Neural crest cell (in vitro differentiated cells): ENCODE data around the gene FECH. TPM values are rescaled to one million over a fixed set of nuclear protein-coding genes. Genes with fewer than 3 reads are reported as not detected.

Experiments
- DNase-seq: peaks from one replicate; pipeline ENCODE4 v3.0.0; 2021; ENCODE audit warnings: low read depth, mixed read lengths, low spot score
- H3K27ac Mint-ChIP-seq: one replicate; pipeline ENCODE4 v1.8.0; 2021; ENCODE audit warnings: mild to moderate bottlenecking, mixed read lengths; ENCODE audit not compliant: unreplicated experiment
- H3K27me3 Mint-ChIP-seq: 2 replicates; pipeline ENCODE4 v1.8.0; 2021; ENCODE audit warnings: low read depth, mild to moderate bottlenecking, mixed read lengths
- H3K36me3 Mint-ChIP-seq: 2 replicates; pipeline ENCODE4 v1.8.0; 2021; ENCODE audit warnings: low read depth, mild to moderate bottlenecking, mixed read lengths
- H3K4me1 Mint-ChIP-seq: 2 replicates; pipeline ENCODE4 v1.8.0; 2021; ENCODE audit warnings: mixed read lengths
- H3K4me3 Mint-ChIP-seq: one replicate; pipeline ENCODE4 v1.8.0; 2021; ENCODE audit warnings: mild to moderate bottlenecking, mixed read lengths
- H3K9me3 Mint-ChIP-seq: 2 replicates; pipeline ENCODE4 v1.8.0; 2021; ENCODE audit warnings: mixed read lengths
- total RNA-seq: library from RNA; stranded (reverse); gene quantifications from 2 replicates; pipeline ENCODE4 v1.2.1, GENCODE V29; 2021
- TF ChIP-seq, protein P1 (sequence below): fragments of 200-600 bp; sonication (generic); conservative IDR thresholded peaks from 2 replicates; pipeline ENCODE4 v1.5.0; 2021; ENCODE audit warnings: antibody characterized with exemption, mild to moderate bottlenecking

The FECH gene
- total RNA-seq, 1 donor from 2014 or later, result 16.9 TPM

- Mint-ChIP-seq H3K27me3 (peaks cover 4% of the 10 kb centered on the region), H3K9me3 (peaks cover 2% of the 10 kb centered on the region), H3K4me1 (no peaks in the 10 kb centered on the region), H3K27ac (peak overlapping the region; percentile 6), H3K4me3 (no peak overlapping the region), H3K36me3 (no peaks in the 10 kb centered on the region)
- DNase-seq, result no peak
- TF ChIP-seq, protein P1, sequence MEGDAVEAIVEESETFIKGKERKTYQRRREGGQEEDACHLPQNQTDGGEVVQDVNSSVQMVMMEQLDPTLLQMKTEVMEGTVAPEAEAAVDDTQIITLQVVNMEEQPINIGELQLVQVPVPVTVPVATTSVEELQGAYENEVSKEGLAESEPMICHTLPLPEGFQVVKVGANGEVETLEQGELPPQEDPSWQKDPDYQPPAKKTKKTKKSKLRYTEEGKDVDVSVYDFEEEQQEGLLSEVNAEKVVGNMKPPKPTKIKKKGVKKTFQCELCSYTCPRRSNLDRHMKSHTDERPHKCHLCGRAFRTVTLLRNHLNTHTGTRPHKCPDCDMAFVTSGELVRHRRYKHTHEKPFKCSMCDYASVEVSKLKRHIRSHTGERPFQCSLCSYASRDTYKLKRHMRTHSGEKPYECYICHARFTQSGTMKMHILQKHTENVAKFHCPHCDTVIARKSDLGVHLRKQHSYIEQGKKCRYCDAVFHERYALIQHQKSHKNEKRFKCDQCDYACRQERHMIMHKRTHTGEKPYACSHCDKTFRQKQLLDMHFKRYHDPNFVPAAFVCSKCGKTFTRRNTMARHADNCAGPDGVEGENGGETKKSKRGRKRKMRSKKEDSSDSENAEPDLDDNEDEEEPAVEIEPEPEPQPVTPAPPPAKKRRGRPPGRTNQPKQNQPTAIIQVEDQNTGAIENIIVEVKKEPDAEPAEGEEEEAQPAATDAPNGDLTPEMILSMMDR, result no peak
Measured at GRCh38 chr18:57498682-57499256, 87.7 kb downstream of the FECH start.

Other genes starting within 250 kb of the FECH start
- gene ST8SIA3, start 234.1 kb downstream of the FECH start, total RNA-seq, result 2.6 and 3.1 TPM in 2 replicates
- 8.2 and 10.8 TPM in 2 replicates for gene ONECUT2, start 151.3 kb downstream of the FECH start, total RNA-seq
- gene NARS1, start 35.1 kb upstream of the FECH start, total RNA-seq, result 108 TPM in 2 replicates
- 0.05 and 0.09 TPM in 2 replicates for gene ATP8B1, start 216.6 kb upstream of the FECH start, total RNA-seq